HL-60 (cell line): ENCODE results near the gene MACROD2.

Experiments
- DNase-seq, 2 experiments: peaks; one replicate each; pipeline ENCODE4 v3.0.0-alpha.2; 2010 to 2020; ENCODE audit warnings: low read depth in 1 of 2, low spot score in 1 of 2
- H3K27ac ChIP-seq: fragments of 250-450 bp; sonication (Bioruptor Pico); replicated peaks from 2 replicates; pipeline ENCODE4 v1.5.1; 2020; ENCODE audit warnings: mild to moderate bottlenecking, moderate library complexity
- H3K27me3 ChIP-seq: fragments of 250-450 bp; sonication (Bioruptor Pico); 2 replicates; pipeline ENCODE4 v1.5.1; 2021; ENCODE audit warnings: mild to moderate bottlenecking, moderate library complexity; ENCODE audit not compliant: insufficient read depth, poor library complexity, severe bottlenecking
- H3K4me3 ChIP-seq: replicated peaks from 2 replicates; pipeline ENCODE4 v1.5.1; 2011; ENCODE audit warnings: mild to moderate bottlenecking, control low read depth, low read length; ENCODE audit not compliant: insufficient read depth
- GABPA ChIP-seq: IDR thresholded peaks from 2 replicates; pipeline ENCODE4 v1.6.1; 2012; ENCODE audit warnings: low read depth
- POLR2AphosphoS5 ChIP-seq: IDR thresholded peaks from 2 replicates; pipeline ENCODE4 v1.6.1; 2012; ENCODE audit warnings: low read depth
- SPI1 ChIP-seq: IDR thresholded peaks from 2 replicates; pipeline ENCODE4 v1.6.1; 2012; ENCODE audit warnings: low read depth, mild to moderate bottlenecking, borderline replicate concordance
- TF ChIP-seq, protein P1 (sequence below): IDR thresholded peaks from 2 replicates; pipeline ENCODE4 v1.6.1; 2012; ENCODE audit warnings: low read depth; ENCODE audit not compliant: insufficient replicate concordance
- TF ChIP-seq, protein P2 (sequence below): IDR thresholded peaks from one replicate; pipeline ENCODE4 v1.5.1; 2011; ENCODE audit warnings: low read length, control low read depth, inconsistent platforms; ENCODE audit not compliant: insufficient read depth

The MACROD2 gene

DNA sequence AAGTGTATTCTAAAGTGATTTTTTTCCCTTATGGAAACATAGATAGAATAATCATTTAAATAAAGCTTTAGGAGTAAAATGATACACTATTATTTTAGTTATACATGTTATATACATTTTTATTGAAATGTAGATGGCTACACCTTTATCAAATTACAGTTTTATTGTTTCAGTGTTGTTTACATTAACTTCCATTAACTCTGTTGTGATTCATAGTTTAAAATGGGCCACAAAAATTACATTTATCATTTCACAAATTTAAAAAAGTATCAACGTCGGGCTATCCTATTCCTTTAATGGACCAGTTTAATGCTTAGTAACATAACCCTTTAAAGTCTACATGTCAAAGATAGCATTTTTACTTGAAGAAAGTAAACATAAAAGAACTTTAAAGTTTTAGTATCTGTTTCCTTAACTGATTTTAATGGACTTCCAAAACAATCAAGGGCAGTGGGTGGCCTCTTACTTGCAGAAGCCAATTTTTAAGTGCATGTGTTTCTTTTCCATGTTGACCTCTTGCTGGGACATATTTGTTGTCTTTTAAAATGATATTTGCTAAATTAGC is 389.9 kb downstream of the MACROD2 start:
- no peak overlapping the region for H3K4me3 ChIP-seq
- TF ChIP-seq SPI1 = no peak
- TF ChIP-seq POLR2AphosphoS5 = no peak
- TF ChIP-seq, protein P1, sequence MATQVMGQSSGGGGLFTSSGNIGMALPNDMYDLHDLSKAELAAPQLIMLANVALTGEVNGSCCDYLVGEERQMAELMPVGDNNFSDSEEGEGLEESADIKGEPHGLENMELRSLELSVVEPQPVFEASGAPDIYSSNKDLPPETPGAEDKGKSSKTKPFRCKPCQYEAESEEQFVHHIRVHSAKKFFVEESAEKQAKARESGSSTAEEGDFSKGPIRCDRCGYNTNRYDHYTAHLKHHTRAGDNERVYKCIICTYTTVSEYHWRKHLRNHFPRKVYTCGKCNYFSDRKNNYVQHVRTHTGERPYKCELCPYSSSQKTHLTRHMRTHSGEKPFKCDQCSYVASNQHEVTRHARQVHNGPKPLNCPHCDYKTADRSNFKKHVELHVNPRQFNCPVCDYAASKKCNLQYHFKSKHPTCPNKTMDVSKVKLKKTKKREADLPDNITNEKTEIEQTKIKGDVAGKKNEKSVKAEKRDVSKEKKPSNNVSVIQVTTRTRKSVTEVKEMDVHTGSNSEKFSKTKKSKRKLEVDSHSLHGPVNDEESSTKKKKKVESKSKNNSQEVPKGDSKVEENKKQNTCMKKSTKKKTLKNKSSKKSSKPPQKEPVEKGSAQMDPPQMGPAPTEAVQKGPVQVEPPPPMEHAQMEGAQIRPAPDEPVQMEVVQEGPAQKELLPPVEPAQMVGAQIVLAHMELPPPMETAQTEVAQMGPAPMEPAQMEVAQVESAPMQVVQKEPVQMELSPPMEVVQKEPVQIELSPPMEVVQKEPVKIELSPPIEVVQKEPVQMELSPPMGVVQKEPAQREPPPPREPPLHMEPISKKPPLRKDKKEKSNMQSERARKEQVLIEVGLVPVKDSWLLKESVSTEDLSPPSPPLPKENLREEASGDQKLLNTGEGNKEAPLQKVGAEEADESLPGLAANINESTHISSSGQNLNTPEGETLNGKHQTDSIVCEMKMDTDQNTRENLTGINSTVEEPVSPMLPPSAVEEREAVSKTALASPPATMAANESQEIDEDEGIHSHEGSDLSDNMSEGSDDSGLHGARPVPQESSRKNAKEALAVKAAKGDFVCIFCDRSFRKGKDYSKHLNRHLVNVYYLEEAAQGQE = no peak
- TF ChIP-seq GABPA = no peak
- TF ChIP-seq, protein P2, sequence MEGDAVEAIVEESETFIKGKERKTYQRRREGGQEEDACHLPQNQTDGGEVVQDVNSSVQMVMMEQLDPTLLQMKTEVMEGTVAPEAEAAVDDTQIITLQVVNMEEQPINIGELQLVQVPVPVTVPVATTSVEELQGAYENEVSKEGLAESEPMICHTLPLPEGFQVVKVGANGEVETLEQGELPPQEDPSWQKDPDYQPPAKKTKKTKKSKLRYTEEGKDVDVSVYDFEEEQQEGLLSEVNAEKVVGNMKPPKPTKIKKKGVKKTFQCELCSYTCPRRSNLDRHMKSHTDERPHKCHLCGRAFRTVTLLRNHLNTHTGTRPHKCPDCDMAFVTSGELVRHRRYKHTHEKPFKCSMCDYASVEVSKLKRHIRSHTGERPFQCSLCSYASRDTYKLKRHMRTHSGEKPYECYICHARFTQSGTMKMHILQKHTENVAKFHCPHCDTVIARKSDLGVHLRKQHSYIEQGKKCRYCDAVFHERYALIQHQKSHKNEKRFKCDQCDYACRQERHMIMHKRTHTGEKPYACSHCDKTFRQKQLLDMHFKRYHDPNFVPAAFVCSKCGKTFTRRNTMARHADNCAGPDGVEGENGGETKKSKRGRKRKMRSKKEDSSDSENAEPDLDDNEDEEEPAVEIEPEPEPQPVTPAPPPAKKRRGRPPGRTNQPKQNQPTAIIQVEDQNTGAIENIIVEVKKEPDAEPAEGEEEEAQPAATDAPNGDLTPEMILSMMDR = no peak
- no peak for DNase-seq
- H3K27ac ChIP-seq = no peak overlapping the region
- no peaks in the 10 kb centered on the region for H3K27me3 ChIP-seq

DNA sequence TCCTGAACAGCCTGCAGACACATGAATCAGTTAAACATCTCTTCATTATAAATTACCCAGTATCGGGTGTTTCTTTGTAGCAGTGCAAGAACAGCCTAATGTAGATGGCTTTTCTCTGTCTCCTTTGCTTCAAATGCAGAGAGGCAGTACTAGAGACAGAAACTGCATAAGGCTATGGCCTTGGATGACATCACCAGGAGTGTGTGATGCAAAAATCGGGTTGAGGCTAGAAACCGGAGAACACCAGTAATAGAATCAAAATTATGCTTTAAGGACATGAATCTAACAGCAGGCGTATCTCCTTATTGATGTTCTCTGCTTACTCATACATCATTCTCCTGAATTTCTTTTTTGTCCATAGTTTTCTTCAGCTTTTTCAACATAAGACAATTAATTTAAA is 391.4 kb downstream of the MACROD2 start:
- no peak for TF ChIP-seq SPI1
- no peak for TF ChIP-seq GABPA
- TF ChIP-seq POLR2AphosphoS5 = no peak
- TF ChIP-seq, protein P2 = no peak
- TF ChIP-seq, protein P1 = no peak
- no peaks in the 10 kb centered on the region for H3K27me3 ChIP-seq
- no peak overlapping the region for H3K4me3 ChIP-seq
- no peak for DNase-seq
- no peak overlapping the region for H3K27ac ChIP-seq

DNA sequence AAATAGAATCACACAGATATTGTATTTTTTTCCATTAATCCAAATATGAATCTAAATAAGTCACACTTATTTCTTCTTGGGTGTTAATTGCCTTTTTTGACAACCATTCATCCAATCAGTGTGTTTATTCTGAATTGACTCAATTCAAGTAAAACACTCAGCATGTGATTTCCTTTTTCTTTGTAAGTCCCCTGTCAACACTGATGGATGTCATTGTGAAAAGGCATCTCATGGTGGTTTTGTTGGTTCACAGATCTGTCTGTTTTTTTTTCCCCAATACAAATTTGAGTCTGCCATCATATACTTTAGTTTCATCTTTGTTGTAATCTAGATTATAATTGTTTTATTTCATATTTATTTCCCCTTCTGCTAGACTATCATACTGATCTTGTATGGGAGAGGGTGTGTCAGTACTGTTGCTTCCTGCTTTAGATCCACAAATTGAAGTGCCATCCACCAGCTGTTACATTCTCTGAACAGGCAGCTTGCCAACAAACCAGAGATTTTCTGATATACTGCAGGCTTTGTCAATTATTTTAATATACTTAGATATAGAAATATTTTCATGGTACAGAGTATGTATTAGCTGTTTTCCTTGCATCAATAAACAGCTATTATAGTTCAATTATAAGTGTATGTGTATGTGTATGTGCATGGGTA is 406.3 kb downstream of the MACROD2 start:
- DNase-seq = no peak
- TF ChIP-seq POLR2AphosphoS5 (no peak), SPI1 (no peak), GABPA (no peak)
- TF ChIP-seq, protein P2 = no peak
- TF ChIP-seq, protein P1 = no peak
- Histone ChIP-seq H3K27ac (no peak overlapping the region), H3K27me3 (no peaks in the 10 kb centered on the region), H3K4me3 (no peak overlapping the region)
